ENCODE measurements around the gene DGKB.
A peak's percentile ranks its signal among the peaks of the same experiment; 100 is the strongest.

Gene DGKB

DNA sequence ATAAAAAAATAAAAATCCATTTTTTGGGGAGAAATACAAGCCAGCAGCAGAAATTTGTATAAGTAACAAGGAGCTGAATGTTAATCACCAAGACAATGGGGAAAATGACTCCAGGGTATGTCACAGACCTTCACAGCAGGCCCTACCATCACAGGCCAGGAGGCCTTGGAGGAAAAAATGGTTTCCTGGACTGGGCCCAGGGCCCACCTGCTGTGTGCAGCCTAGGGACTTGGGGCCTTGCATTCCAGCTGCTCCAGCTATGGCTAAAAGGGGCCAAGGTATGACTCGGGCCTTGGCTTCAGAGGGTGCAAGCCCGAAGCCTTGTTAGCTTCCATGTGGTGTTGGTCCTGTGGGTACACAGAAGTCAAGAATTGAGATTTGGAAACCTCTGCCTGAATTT lies 126.3 kb downstream of the DGKB start:
- no peaks in the 10 kb centered on the region for H3K4me1 ChIP-seq (ENCODE audit: control insufficient read depth in 1 of 2, insufficient read depth in 2 of 2, low read length in 2 of 2)
- H3K27me3 ChIP-seq (ENCODE audit: low read depth, low read length): no peaks in the 10 kb centered on the region

DNA sequence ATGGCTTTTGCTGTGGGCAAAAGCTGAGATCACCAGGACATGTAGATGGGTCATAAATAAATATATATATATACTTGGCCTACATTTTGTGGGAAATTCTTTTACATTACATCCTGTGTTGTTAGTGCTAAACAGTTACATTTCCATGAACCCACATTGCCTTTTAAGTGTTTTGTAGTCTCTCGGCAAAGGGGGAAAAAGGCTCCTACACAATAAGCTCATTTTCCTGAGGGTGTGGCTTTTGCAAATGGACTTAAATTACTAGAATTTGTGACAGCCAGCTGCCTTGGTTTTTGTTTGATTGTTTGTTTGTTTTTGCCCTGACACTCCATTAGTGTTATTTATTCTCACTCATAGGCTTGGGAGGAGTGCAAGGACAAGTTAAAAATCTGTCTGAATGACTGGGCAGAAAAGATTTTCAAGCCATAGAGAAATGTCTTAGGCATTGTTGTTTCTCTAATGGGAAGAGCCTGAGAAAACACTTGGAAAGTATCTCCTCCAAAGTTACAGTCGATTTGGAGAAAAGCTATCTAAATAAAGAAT lies 128.8 kb downstream of the DGKB start:
- H3K36me3 ChIP-seq (ENCODE audit: control insufficient read depth in 1 of 2, insufficient read depth in 2 of 2, low read length in 2 of 2): peaks cover 0 to 4% of the 10 kb centered on the region in 2 donors
- H3K9me3 ChIP-seq (ENCODE audit: control insufficient read depth in 1 of 2, low read length in 2 of 2): peaks cover 0 to 13% of the 10 kb centered on the region in 2 donors
- H3K27me3 ChIP-seq (ENCODE audit: low read depth, low read length): no peaks in the 10 kb centered on the region
- no peak overlapping the region for H3K27ac ChIP-seq (ENCODE audit: low read length)
- no peak overlapping the region for H3K4me3 ChIP-seq (ENCODE audit: low read depth in 1 of 2, low read length in 2 of 2)
- no peaks in the 10 kb centered on the region for H3K4me1 ChIP-seq (ENCODE audit: control insufficient read depth in 1 of 2, insufficient read depth in 2 of 2, low read length in 2 of 2)

More for the DNA sequence above, 126.3 kb downstream of the DGKB start:
- peaks cover 0 to 13% of the 10 kb centered on the region in 2 donors for H3K9me3 ChIP-seq (ENCODE audit: control insufficient read depth in 1 of 2, low read length in 2 of 2)
- H3K27ac ChIP-seq (ENCODE audit: low read length): no peak overlapping the region
- H3K4me3 ChIP-seq (ENCODE audit: low read depth in 1 of 2, low read length in 2 of 2): no peak overlapping the region
- peaks cover 0 to 4% of the 10 kb centered on the region in 2 donors for H3K36me3 ChIP-seq (ENCODE audit: control insufficient read depth in 1 of 2, insufficient read depth in 2 of 2, low read length in 2 of 2)

DNA sequence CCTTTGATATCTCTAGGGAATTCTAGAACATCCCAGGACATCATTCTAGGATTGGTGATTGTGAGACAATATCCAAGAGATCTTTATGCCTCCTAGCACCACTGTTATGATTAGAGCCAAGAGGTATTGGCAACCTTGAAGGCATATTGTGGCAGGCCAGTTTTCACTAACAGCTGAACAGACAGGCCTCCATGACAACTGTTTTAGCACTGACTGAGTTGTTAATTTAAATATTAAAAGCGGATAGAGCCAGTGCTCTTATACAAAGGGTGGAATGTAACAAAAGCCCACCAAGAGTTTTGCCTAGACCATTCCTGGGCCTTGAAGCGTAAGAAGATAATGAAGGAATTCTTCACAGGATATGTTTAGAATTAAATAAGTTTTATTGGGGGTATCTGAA lies 131.9 kb downstream of the DGKB start:
- no peaks in the 10 kb centered on the region for H3K9me3 ChIP-seq (ENCODE audit: control insufficient read depth in 1 of 2, low read length in 2 of 2)
- no peaks in the 10 kb centered on the region for H3K27me3 ChIP-seq (ENCODE audit: low read depth, low read length)
- H3K4me3 ChIP-seq (ENCODE audit: low read depth in 1 of 2, low read length in 2 of 2): no peak overlapping the region
- H3K27ac ChIP-seq (ENCODE audit: low read length): no peak overlapping the region
- no peaks in the 10 kb centered on the region for H3K4me1 ChIP-seq (ENCODE audit: control insufficient read depth in 1 of 2, insufficient read depth in 2 of 2, low read length in 2 of 2)
- H3K36me3 ChIP-seq (ENCODE audit: control insufficient read depth in 1 of 2, insufficient read depth in 2 of 2, low read length in 2 of 2): no peaks in the 10 kb centered on the region

DNA sequence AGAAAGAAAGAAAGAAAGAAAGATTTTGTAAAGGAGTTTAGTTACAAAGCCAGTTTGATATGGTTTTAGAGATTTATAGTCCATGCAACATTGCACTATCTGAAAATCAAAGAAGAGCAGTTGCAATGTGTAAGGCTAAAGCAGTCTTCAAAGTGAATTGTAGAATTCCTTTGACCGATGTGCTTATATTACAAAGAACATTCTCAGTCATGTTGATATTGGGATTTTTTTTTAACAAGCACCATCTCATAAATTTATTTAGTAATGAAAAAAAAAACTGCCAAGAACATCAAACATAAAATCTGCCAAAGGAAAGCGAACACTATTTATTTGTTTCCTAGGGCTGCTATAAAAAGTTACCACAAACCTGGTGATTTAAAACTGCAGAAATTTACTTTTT lies 133.3 kb downstream of the DGKB start:
- Histone ChIP-seq H3K36me3 (ENCODE audit: control insufficient read depth in 1 of 2, insufficient read depth in 2 of 2, low read length in 2 of 2) (no peaks in the 10 kb centered on the region), H3K4me1 (ENCODE audit: control insufficient read depth in 1 of 2, insufficient read depth in 2 of 2, low read length in 2 of 2) (peaks cover 0 to 5% of the 10 kb centered on the region in 2 donors), H3K27me3 (ENCODE audit: low read depth, low read length) (no peaks in the 10 kb centered on the region), H3K27ac (ENCODE audit: low read length) (no peak overlapping the region), H3K9me3 (ENCODE audit: control insufficient read depth in 1 of 2, low read length in 2 of 2) (no peaks in the 10 kb centered on the region), H3K4me3 (ENCODE audit: low read depth in 1 of 2, low read length in 2 of 2) (no peak overlapping the region)

DNA sequence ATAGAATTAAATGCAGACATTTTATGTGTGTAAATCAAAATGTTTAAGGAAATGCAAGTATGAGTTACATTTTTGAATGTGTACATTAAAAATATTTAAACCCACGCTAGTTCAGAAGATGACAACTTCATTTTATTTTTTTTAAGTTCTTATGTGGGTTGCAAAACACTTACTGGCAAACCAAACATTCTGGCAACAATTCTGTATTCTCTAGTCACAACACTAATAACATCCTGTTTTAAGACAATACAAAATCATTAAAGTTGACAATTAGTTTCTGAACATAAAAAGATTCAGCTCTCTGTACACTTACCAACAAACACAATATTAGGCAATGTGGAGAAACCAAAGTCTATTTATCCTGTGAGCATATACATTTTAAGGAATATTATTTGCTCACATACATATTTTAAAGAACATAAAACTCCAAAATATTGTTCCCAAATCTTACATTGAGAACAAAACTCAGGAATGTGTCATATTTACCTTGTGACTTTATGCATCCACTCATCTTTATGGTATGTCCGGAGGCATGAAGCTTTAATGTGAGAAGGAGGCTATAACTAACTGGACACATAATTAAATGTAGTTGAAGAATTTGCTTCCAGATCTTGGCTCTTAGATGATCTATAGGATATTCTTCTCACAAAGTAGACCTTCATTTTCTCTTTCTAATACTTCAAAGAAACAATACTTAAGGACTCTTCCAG lies 134.7 kb downstream of the DGKB start:
- Histone ChIP-seq H3K27ac (ENCODE audit: low read length) (no peak overlapping the region), H3K4me1 (ENCODE audit: control insufficient read depth in 1 of 2, insufficient read depth in 2 of 2, low read length in 2 of 2) (peaks cover 0 to 5% of the 10 kb centered on the region in 2 donors), H3K27me3 (ENCODE audit: low read depth, low read length) (no peaks in the 10 kb centered on the region), H3K36me3 (ENCODE audit: control insufficient read depth in 1 of 2, insufficient read depth in 2 of 2, low read length in 2 of 2) (no peaks in the 10 kb centered on the region), H3K4me3 (ENCODE audit: low read depth in 1 of 2, low read length in 2 of 2) (no peak overlapping the region), H3K9me3 (ENCODE audit: control insufficient read depth in 1 of 2, low read length in 2 of 2) (no peaks in the 10 kb centered on the region)

DNA sequence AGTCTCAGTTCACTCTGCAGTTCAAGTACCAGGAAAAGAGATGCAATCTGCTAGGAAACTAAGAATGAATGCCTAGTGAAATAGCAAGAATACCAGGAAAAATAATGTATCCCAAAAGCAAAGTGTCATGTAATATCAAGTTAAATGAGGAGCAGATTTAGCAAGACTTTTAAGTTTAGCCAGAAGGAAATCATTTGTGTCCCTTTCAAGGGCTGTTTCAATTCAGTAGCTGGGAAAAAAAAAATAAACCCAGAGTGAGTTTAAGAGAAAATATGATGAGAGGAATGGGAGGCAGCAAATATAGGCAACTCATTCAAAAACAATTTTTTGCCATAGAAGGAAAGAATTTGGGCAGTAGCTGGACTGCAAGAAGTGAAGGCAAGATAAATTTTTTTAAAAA lies 135.8 kb downstream of the DGKB start:
- H3K4me1 ChIP-seq (ENCODE audit: control insufficient read depth in 1 of 2, insufficient read depth in 2 of 2, low read length in 2 of 2): peaks cover 0 to 5% of the 10 kb centered on the region in 2 donors
- H3K9me3 ChIP-seq (ENCODE audit: control insufficient read depth in 1 of 2, low read length in 2 of 2): no peaks in the 10 kb centered on the region
- H3K36me3 ChIP-seq (ENCODE audit: control insufficient read depth in 1 of 2, insufficient read depth in 2 of 2, low read length in 2 of 2): no peaks in the 10 kb centered on the region
- no peak overlapping the region for H3K27ac ChIP-seq (ENCODE audit: low read length)
- no peak overlapping the region for H3K4me3 ChIP-seq (ENCODE audit: low read depth in 1 of 2, low read length in 2 of 2)
- no peaks in the 10 kb centered on the region for H3K27me3 ChIP-seq (ENCODE audit: low read depth, low read length)

DNA sequence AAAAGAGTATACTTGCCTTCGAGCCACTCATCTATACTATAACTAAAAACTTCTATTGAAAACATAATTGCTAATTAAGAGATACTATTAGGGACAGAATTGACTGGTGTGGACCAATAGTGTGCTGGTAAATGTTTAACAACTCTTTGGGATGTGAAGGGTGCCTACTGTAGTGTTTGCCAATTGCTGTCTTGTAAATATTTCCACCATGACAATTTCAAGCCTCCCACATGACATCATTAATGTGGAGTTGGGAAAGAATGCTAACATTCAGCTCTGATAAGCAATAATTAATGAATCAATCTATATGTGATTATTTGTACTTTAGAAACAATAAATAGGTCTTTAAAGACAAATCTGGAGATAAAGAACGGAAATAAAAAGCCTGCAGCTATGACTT lies 136.8 kb downstream of the DGKB start:
- H3K36me3 ChIP-seq (ENCODE audit: control insufficient read depth in 1 of 2, insufficient read depth in 2 of 2, low read length in 2 of 2): no peaks in the 10 kb centered on the region
- H3K27ac ChIP-seq (ENCODE audit: low read length): no peak overlapping the region
- no peaks in the 10 kb centered on the region for H3K9me3 ChIP-seq (ENCODE audit: control insufficient read depth in 1 of 2, low read length in 2 of 2)
- H3K27me3 ChIP-seq (ENCODE audit: low read depth, low read length): no peaks in the 10 kb centered on the region
- peaks cover 0 to 5% of the 10 kb centered on the region in 2 donors for H3K4me1 ChIP-seq (ENCODE audit: control insufficient read depth in 1 of 2, insufficient read depth in 2 of 2, low read length in 2 of 2)
- H3K4me3 ChIP-seq (ENCODE audit: low read depth in 1 of 2, low read length in 2 of 2): no peak overlapping the region

GRCh38 chr7:14762561-14762960 lies 140.0 kb downstream of the DGKB start:
- no peaks in the 10 kb centered on the region for H3K36me3 ChIP-seq (ENCODE audit: control insufficient read depth in 1 of 2, insufficient read depth in 2 of 2, low read length in 2 of 2)
- H3K4me3 ChIP-seq (ENCODE audit: low read depth in 1 of 2, low read length in 2 of 2): no peak overlapping the region
- H3K27ac ChIP-seq (ENCODE audit: low read length): no peak overlapping the region
- no peaks in the 10 kb centered on the region for H3K27me3 ChIP-seq (ENCODE audit: low read depth, low read length)
- H3K4me1 ChIP-seq (ENCODE audit: control insufficient read depth in 1 of 2, insufficient read depth in 2 of 2, low read length in 2 of 2): peaks cover 0 to 5% of the 10 kb centered on the region in 2 donors
- H3K9me3 ChIP-seq (ENCODE audit: control insufficient read depth in 1 of 2, low read length in 2 of 2): no peaks in the 10 kb centered on the region

DNA sequence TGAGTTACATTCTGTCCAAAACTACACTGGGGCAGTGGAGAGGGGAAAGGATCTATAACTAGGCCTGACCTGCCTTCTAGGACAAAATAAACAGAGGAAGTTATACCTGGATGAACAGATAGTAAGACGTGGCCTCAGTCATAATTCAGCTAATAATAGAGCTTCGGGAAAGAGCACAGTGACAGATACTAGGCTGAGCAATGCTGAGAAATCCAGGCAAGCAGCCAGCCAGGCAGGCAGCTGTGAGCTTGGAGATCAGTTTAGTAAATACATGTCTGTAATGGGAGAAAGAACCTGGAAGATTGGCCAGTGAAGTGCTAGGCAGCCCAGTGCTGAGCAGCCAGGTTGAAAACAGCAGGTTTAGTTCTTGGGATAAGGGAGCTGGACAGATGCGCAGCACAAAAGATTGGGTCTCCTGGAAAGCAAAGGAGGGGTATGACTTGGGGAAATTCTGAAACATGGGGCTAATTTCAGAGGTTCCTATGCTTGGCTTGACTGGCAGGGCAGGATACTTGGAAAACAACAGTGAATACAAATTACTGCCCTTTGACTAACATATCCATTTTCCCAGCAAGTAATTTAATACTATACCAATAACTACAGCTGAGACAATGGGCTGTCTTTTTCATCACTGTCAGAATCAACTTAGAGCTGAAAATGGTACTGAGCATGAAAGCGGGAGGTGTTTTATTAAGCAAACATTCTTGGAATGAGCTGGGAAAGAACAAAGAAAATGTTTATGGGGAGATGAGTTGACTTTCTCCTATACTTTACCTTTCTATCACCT lies 140.8 kb downstream of the DGKB start:
- peaks cover 0 to 5% of the 10 kb centered on the region in 2 donors for H3K4me1 ChIP-seq (ENCODE audit: control insufficient read depth in 1 of 2, insufficient read depth in 2 of 2, low read length in 2 of 2)
- H3K9me3 ChIP-seq (ENCODE audit: control insufficient read depth in 1 of 2, low read length in 2 of 2): no peaks in the 10 kb centered on the region
- H3K27ac ChIP-seq (ENCODE audit: low read length): peak overlapping the region; percentile 10
- H3K4me3 ChIP-seq (ENCODE audit: low read depth in 1 of 2, low read length in 2 of 2): peak overlapping the region in 1 of 2 donors; percentile 11
- no peaks in the 10 kb centered on the region for H3K36me3 ChIP-seq (ENCODE audit: control insufficient read depth in 1 of 2, insufficient read depth in 2 of 2, low read length in 2 of 2)
- H3K27me3 ChIP-seq (ENCODE audit: low read depth, low read length): no peaks in the 10 kb centered on the region

DNA sequence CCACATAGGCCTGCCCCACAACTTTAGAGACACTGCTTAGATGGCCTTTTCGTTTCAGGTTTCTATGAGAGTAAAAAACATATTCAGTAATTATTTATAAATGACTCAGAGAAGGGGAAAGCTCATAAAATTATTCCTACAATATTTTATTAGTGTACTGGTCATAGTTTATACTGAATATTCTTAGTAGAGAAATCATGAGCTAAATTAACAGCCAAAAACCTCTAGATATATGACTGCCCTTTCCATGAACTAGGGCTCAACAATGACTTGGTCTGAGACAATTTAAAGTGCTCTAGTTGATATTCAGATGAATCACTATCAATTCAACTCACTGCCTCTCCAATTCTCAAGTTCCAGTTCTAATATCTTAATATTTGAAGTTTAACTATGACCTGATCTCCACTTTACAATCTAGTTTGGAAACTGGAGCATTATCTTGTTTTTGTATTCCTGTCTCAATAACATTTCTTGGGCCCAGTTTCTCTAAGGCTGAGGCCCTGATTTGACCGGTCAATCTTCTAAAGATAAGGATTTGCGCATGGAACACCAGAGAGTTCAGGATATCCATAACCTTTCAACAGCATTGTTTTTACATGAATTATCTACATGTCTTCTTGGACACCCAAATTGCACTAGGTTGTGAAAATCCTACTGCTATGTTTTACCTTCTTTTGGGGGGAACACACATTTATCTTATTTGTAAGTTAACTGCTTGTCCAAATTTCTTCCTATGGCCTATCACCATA lies 141.6 kb downstream of the DGKB start:
- no peak overlapping the region for H3K4me3 ChIP-seq (ENCODE audit: low read depth in 1 of 2, low read length in 2 of 2)
- no peaks in the 10 kb centered on the region for H3K36me3 ChIP-seq (ENCODE audit: control insufficient read depth in 1 of 2, insufficient read depth in 2 of 2, low read length in 2 of 2)
- peaks cover 0 to 5% of the 10 kb centered on the region in 2 donors for H3K4me1 ChIP-seq (ENCODE audit: control insufficient read depth in 1 of 2, insufficient read depth in 2 of 2, low read length in 2 of 2)
- H3K27me3 ChIP-seq (ENCODE audit: low read depth, low read length): no peaks in the 10 kb centered on the region
- peak overlapping the region; percentile 10 for H3K27ac ChIP-seq (ENCODE audit: low read length)
- H3K9me3 ChIP-seq (ENCODE audit: control insufficient read depth in 1 of 2, low read length in 2 of 2): no peaks in the 10 kb centered on the region

- no peaks in the 10 kb centered on the region for H3K9me3 ChIP-seq (ENCODE audit: control insufficient read depth in 1 of 2, low read length in 2 of 2)
- no peak overlapping the region for H3K27ac ChIP-seq (ENCODE audit: low read length)
- no peaks in the 10 kb centered on the region for H3K27me3 ChIP-seq (ENCODE audit: low read depth, low read length)
- H3K36me3 ChIP-seq (ENCODE audit: control insufficient read depth in 1 of 2, insufficient read depth in 2 of 2, low read length in 2 of 2): no peaks in the 10 kb centered on the region
- no peak overlapping the region for H3K4me3 ChIP-seq (ENCODE audit: low read depth in 1 of 2, low read length in 2 of 2)
- H3K4me1 ChIP-seq (ENCODE audit: control insufficient read depth in 1 of 2, insufficient read depth in 2 of 2, low read length in 2 of 2): peaks cover 0 to 5% of the 10 kb centered on the region in 2 donors
These were observed 142.8 kb downstream of the DGKB start for GRCh38 chr7:14759785-14760184.

Measured in muscle layer of duodenum (tissue), 2 donors.